HUDEP-2 (cell line): ENCODE results near the gene VAMP2.

ENCODE experiments used
- DNase-seq, 76 experiments: peaks; one replicate each; lab custom pipeline; 2025; ENCODE audit not compliant: unreplicated experiment in 76 of 76; lab: John Stamatoyannopoulos, UW

VAMP2 gene, protein sequence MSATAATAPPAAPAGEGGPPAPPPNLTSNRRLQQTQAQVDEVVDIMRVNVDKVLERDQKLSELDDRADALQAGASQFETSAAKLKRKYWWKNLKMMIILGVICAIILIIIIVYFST

DNA sequence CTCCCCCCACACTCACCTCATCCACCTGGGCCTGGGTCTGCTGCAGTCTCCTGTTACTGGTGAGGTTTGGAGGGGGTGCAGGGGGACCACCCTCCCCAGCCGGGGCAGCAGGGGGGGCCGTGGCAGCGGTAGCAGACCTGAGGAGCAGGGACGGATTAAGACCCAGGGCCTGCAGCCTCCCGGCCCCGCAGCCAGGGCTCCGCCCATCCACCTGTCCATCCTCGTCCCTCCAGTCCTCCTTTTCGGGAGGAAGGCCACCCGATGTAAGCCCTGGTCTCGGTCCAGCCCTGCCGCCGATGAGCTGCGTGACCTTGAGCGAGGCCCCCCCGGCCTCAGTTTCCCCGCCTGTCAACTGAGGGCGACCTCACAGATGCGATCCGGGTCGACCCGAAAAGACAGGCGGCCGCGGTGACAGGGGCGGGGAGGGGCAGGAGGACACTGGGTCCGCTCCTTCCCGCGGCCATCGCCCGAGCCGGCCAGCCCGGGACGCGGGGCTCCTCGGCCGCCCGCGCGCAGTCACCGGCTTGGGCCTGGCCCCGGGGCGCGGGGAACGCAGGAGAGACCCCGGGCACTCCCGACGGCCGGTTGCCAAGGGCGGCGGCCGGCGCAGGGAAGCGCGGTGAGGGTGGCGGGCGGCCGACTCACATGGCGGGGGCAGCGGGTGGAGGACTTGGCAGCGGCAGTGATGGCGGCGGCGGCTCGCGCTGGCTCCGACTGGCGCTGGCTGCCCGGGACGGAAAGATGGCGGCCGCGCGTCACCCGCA is at the start of gene VAMP2:
Gene VAMP2 (minus strand): TSS at position 716 of the 764 bp plus-strand sequence. CDS start 69 bp downstream, at position 647.
- peak in 43 of 76 experiments; percentile 7 to 58 (median 30) for DNase-seq

DNA sequence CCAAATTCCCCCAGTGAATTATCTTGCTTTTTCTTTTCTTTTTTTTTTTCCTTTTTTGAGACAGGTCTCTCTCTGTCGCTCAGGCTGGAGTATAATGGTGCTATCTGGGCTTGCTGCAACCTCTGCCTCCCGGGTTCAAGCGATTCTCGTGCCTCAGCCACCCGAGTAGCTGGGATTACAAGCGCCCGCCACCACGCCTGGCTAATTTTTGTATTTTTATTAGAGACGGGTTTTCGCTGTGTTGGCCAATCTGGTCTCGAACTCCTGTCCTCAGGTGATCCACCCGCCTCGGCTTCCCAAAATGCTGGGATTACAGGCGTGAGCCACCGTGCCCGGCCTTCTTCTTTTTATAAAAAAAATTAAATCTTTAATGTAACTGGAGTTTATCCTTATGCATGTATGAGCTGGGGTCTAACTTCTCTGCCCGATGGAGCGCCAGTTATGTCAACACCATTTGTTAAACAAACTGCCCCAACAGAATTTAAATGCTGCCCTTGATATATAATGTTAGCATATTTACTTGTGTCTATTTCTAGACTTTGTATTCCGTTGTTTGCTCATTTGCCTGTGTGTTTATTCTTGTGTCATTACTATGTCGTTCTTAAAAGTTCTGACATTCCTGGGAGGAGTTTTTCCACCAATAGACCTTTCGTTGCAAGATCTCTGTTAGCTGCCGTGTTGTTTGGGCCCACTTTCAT is 48.2 kb upstream of the VAMP2 start:
- peak in 10 of 76 experiments; percentile 8 to 60 (median 44) for DNase-seq

DNA sequence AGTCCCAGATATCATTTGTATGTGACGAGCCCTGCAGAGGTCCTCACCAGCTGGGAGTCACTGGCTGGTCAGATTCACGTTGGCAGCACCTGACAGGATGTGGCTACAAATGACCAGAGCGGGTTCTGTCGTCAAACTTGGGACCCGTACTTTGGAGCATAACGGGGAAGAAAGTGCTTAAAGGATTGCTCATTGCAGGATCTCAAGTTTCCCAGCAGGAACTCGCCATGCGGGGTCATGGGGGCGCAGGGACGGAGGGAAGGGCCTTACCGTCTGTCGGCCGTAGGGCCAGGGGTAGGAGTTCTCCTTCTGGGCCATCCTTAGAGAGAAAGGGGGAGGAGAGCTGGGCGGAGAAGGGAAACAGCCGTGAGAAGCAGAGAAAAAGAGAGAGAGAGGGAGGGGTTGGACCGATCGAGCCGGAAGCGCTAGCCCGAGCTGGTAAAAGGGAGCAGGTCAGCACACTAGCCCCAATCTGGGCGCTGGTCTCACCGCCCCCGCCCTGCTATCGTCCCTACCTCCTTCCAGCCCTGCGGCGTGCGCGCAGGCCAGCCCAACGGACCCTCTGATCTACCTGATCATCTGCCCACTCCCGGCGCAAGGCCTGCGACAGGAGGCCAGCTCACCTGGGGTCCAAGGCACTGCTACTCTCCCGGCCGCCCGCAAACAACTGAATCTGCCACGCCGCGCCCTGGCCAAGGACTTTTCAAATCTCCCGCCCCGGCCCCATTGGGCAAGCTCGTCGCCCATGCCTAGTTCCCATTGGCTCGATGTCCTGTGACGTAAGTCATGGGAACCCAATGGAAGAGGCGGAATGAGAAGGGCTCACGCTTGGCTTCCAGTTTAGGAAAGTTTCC is 47.4 kb upstream of the VAMP2 start, which contains the start of gene AURKB:
Gene AURKB (minus strand): TSS at position 669 of the 854 bp plus-strand sequence. CDS start 351 bp downstream, at position 318.
- peak in 73 of 76 experiments; percentile 31 to 97 (median 89) for DNase-seq

DNA sequence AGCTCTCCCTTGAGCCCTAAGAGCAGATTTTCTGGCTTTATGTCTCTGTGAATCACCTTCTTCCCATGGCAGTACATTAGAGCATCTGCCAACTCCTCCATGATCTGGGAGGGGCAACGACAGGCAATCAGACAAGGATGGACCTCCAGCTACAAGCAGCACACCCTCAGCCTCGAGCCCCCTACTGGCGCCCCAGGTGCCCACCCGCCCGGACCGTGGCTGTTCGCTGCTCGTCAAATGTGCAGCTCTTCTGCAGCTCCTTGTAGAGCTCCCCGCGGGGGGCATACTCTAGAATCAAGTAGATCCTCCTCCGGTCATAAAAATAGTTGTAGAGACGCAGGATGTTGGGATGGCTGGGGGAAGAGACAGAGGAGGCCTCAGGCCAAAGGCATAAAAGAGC is 43.8 kb upstream of the VAMP2 start:
- DNase-seq = no peak

DNA sequence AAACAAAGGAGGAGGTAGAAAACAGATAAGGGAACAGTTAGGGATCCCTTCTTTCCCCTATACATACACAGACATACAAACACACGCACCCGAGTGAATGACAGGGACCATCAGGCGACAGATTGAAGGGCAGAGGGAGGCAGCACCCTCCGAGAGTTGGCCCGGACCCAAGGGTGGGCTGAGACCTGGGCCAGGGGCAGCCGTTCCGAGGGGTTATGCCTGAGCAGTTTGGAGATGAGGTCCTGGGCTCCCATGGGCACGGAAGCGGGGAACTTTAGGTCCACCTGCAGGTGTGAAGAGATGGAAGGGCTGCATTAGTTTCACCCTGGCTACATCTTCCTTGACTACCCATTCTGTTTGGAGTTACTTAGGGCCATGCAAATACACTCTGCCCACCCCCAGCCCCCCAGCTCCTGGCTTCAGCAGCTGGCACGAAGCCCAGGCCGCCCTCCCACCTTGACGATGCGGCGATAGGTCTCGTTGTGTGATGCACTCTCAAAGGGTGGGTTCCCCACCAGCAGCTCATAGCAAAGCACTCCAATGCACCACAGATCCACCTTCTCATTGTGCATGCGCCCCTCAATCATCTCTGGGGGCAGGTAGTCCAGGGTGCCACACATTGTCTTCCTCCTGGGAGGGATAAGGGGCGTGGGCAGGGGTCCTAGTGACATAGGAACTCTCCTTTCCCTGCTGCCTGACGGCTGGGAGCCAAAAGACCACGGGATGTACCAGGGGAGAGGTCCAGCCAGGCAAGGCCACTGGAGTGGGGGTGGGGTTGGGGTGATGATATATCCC is 42.2 kb upstream of the VAMP2 start:
- DNase-seq = no peak

DNA sequence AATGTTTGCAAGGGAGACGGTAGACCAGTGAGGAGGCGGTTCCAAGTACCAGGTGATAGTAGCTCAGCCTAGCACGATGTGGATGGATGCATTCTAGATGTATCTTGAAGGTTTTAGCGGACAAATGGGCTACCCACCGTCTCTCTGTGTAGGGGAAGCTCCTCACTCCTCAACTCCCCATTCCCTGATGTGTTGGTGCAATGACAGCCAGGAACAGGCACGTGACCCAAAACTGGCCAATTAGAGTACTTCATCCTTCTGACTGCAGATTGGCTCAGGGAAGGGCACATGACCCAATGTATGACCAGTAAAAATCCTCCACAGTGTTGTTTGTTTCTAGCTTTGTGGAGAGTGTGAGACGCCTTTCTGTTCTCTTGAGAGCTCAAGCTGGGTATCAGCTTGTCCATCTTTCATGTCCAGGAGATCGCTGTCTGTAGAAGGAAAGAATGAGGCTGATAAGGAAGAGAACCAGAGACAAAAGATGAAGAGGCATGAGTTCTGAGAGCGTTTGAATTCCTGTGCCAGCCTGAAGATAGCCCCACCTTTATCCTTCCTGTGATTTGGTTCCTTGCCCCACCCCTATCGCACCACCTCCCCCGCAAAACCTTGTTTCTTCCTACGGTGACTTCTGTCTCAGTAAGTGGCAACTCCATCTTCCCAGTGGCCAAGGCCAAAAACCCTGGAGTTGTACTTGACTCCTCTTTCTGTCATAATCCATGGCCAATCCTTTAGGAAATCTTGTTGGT is 29.5 kb upstream of the VAMP2 start:
- peak in 72 of 76 experiments; percentile 15 to 88 (median 64) for DNase-seq

DNA sequence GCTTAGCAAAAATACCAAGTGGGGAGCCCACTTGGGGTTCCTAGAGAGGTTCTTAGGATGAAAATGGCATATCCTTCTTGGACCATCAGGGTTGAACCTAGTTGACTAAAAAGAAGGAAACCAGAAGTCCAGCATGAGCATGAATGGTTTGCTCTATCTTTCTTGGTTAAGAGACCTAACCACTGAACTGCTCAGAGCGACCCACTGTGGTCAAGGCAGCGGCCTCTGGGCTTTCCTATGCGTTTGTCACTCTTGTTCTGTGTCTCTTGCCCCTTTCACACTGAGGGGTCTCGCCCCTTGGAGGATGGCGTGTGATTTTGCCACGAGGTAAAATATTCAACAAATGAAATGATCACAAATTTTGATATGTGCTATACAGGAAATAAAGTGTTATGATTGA is 27.8 kb upstream of the VAMP2 start:
- DNase-seq = no peak

DNA sequence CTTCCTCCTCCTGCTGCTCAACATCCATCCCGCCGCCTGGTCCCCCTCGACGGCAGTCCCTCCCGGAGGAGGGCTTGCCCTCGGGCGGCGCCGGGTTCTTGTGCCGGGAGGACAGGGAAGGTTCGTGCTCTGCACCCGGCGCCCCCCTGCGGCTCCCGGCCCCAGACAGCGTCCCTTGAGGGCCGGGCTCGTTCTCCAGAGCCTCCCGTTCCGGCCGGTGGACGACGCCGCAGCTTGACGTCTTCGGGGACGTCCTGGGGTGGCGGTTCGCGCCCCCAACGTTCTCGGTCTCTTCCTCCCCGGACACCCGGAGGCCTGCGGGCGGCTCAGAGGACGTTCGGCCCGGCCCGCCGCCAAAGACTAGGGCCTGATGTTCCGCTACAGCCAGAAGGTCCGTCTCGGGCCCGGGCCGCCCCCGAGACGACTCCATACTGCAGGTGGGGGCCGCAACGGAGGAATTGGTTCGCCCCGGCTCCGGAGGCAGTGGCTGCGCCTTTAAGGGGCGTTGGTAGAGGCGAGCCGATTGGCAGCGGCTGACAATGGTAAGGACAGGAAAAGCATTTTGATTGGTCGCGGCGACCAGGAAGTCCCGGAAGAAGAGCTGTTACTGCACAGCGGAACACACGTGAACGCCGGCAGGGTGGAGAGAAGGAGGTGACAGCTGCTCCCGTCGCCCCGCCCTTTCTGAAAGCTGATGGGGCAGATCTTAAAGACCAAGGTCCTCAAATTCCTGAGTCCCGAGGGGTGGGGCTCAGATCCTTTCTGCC is 27.1 kb upstream of the VAMP2 start, which contains the start of gene BORCS6:
Gene BORCS6 (minus strand): TSS at position 470 of the 767 bp plus-strand sequence. CDS start 40 bp downstream, at position 430.
- peak in 74 of 76 experiments; percentile 38 to 98 (median 95) for DNase-seq

DNA sequence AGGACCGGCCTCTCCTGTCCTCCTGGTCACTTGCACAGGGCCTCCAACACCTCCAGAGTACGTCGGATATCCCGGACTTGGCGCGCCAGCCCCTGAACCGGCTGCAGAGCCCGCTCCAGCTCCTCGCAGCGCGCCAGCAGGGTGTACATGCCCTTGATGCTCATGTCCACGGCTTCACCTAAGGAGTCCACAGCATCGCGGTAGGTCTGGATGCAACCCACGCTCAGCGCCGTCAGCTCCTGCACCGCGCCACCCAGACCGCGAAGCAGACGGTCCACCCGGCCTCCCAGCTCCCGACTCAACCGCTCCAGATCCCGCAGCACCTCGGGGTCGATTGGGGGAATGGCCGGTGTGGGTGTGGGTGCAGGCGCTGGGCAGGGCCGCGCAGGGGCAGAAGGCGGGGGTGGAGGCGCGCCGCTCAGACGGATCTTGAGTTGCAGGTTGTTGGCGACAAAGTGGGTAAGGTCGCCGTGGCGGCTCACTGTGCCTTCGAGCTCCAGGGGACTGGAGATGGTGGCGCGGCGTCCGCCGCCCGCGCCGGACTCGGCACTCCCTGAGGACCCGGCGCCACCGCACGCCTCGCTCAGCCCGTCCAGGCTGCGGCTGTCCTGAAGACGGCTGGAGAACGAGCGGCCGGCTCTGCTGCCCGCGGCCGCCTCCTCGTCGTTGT is 26.4 kb upstream of the VAMP2 start:
- peak in 5 of 76 experiments; percentile 14 to 32 (median 27) for DNase-seq

DNA sequence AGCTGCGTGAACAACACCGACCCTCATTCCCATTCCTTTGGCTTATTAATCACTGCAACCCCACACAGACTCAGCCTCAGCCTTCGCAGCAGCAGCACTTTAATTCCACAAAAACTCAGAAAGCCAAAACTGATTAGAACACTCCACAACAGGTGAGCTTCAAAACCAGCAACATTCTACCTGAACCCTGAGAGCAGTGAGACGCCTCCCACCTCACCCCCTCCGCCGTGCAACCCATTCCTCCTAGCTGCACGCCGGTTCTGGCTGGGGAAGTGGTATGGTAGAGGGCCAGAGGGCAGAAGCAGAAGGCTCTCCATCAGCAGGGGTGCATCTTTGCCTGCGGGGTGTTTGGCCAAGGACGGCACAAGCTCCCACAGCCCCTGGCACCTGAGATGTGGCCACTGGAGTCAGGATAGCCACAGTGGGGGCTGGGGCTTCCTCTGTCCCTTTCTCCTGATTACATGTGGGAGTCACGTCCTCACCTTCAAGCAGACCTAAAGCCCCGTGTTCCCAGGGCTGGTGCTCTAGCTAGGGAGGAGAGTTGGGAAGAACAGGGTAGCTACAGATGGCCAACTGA is 25.6 kb upstream of the VAMP2 start:
- peak in 1 of 76 experiments; percentile 9 for DNase-seq

DNA sequence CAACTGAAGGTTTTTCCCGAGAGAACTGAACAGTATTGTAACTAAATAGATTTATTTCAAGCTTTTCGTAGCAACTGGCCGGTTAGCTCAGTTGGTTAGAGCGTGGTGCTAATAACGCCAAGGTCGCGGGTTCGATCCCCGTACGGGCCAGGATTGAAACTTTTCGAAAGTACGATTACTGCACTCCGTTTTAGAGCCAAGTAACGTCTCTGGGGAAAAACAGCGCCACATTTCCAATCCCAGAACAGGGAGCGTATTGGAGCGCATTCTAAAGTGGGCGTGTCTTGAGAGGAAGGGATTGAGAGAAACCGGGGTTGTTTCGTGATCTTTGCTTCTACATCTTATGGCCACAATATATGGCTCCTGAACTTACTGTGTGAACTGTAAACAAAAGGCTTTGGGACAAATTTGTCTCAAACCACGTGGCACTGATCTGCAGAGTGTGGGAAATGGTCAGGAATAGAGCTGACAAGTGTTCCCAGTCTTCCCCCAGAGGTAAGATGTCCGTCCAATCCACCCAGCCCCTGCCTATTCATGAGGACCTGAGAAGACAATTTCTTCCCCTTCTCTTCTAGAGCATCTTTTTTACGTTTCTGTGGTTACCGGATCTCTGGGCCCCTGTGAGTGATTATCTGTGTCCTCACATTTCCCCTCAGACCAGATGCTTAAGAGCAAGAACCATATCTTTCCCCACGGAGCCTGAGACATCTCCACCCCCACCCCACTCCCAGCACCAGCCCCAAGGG is 24.9 kb upstream of the VAMP2 start:
- DNase-seq = peak in 74 of 76 experiments; percentile 55 to 97 (median 91)

DNA sequence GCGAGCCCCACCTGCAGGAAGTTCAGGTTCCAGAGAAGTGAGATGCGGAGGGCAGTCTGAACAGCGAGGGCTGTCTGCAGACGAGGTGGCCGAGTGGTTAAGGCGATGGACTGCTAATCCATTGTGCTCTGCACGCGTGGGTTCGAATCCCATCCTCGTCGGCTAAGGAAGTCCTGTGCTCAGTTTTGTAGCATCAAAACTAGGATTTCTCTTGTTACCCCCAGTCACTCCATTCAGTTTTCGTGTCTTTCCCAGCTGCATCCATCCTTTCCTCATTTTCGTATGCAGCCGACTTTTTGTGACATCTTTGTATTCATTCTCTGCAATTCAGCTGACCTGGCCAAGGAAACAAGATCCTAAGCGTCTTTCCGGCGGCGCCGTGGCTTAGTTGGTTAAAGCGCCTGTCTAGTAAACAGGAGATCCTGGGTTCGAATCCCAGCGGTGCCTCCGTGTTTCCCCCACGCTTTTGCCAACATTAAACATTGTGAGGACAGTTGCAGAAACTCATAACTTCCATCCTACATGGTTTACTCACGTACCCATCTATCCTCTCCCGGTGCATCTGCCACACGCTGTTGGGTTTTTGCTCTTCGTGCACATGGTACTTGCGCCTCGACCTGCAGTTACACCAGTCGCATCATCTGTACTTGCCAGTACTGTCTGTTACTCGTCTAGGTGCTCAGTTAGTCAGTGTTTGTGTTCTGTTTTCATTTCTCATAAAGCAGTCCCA is 24.2 kb upstream of the VAMP2 start:
- peak in 74 of 76 experiments; percentile 64 to 99 (median 94) for DNase-seq

DNA sequence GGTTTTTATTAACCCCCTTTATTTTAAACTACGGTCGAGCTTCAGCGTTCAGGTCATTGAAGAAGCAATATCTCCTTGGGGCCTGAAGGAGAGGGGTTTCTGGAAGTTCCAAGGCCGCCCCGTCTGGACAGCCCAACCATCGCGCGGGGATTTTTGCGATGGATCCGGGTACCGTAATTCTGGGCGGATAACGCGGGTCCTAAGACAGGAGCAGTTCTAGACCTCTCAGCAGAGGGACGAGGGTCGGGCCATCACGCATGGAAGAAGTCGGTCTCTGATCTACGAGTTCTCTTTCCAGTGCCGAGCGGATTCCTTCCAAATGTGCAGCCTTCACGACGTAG is 23.7 kb upstream of the VAMP2 start:
- DNase-seq = peak in 1 of 76 experiments; percentile 98

DNA sequence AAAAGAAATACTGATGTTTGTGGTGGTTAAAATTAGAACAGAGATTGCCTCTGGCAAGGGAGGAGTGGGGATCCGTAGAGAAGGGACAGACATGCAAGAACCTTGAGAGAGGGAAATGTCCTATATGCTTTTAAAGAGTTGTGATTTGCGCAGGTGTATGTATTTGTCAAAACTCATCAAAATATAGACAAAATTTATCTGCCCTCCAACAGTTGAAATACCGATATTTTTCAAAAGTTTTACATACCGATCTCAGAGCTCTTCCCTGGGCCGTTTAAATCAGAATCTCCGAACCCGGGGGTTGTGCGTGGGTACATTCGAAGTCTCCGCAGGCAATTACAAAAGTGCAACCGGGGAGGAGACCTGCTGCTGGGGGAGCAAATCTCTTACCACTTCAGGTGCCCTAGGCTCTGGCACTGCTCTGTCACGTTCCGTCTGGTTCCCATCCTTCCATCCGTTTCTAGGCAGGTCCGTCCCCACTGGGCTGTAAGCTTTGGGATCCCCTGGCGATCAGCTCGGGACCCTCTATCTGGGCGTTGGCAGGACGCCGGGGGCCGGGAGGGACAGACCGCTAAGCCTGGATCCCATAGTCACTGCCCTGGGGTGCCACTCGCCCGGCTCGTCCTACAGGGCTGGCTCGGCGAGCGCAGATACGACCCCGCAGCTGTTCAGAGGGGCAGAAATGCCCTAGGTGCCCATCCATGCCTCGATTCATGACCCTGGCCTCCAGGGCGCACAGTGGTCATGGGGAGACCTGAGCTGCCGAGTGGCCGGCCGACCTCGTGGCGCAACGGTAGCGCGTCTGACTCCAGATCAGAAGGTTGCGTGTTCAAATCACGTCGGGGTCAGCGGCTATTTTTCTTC is 23.1 kb upstream of the VAMP2 start:
- DNase-seq = peak in 68 of 76 experiments; percentile 33 to 98 (median 71)
